Ishikawa (cell line): Measurements from ENCODE around the gene VTCN1.

Source experiments
- CEBPB ChIP-seq: IDR thresholded peaks from 2 replicates; pipeline ENCODE4 v1.6.1; 2012
- CREB1 ChIP-seq: IDR thresholded peaks from 2 replicates; pipeline ENCODE4 v1.6.1; 2012; ENCODE audit warnings: low read depth
- EGR1 ChIP-seq: IDR thresholded peaks from 2 replicates; pipeline ENCODE4 v1.6.1; 2012
- EP300 ChIP-seq: IDR thresholded peaks from 2 replicates; pipeline ENCODE4 v1.6.1; 2012; ENCODE audit warnings: borderline replicate concordance
- NFIC ChIP-seq: IDR thresholded peaks from 2 replicates; pipeline ENCODE4 v1.6.1; 2012
- RAD21 ChIP-seq: IDR thresholded peaks from 2 replicates; pipeline ENCODE4 v1.6.1; 2012; ENCODE audit warnings: low read depth
- TAF1 ChIP-seq: IDR thresholded peaks from 2 replicates; pipeline ENCODE4 v1.6.1; 2012; ENCODE audit warnings: low read depth, mild to moderate bottlenecking
- TCF12 ChIP-seq: IDR thresholded peaks from 2 replicates; pipeline ENCODE4 v1.6.1; 2012; ENCODE audit warnings: low read depth
- TEAD4 ChIP-seq: IDR thresholded peaks from 2 replicates; pipeline ENCODE4 v1.6.1; 2012
- YY1 ChIP-seq: IDR thresholded peaks from 2 replicates; pipeline ENCODE4 v1.6.1; 2012; ENCODE audit warnings: low read depth
- TF ChIP-seq, protein P1 (sequence below): IDR thresholded peaks from 2 replicates; pipeline ENCODE4 v1.6.1; 2012; ENCODE audit warnings: low read depth, mild to moderate bottlenecking
- TF ChIP-seq, protein P2 (sequence below): IDR thresholded peaks from 2 replicates; pipeline ENCODE4 v1.6.1; 2012

DNA sequence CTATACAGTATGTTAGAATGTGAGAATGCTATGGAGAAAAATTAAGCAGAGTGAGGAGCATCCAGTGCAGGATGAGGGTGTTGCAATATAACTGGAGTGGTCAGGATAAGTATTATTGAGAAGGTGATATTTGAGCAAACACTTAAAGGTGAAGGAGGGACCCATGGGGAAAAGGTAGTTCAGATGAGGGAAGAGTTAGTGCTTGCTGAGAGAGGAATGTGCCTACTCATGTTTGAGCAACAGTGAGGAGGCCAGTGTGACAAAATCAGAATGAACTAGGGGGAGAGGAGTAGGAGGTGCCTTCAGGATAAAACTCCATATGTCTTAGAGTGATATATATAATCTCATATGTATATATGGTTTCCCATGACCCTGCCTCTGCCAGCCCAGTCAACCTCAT lies 82.9 kb downstream of the VTCN1 start:
- TF ChIP-seq, protein P1, sequence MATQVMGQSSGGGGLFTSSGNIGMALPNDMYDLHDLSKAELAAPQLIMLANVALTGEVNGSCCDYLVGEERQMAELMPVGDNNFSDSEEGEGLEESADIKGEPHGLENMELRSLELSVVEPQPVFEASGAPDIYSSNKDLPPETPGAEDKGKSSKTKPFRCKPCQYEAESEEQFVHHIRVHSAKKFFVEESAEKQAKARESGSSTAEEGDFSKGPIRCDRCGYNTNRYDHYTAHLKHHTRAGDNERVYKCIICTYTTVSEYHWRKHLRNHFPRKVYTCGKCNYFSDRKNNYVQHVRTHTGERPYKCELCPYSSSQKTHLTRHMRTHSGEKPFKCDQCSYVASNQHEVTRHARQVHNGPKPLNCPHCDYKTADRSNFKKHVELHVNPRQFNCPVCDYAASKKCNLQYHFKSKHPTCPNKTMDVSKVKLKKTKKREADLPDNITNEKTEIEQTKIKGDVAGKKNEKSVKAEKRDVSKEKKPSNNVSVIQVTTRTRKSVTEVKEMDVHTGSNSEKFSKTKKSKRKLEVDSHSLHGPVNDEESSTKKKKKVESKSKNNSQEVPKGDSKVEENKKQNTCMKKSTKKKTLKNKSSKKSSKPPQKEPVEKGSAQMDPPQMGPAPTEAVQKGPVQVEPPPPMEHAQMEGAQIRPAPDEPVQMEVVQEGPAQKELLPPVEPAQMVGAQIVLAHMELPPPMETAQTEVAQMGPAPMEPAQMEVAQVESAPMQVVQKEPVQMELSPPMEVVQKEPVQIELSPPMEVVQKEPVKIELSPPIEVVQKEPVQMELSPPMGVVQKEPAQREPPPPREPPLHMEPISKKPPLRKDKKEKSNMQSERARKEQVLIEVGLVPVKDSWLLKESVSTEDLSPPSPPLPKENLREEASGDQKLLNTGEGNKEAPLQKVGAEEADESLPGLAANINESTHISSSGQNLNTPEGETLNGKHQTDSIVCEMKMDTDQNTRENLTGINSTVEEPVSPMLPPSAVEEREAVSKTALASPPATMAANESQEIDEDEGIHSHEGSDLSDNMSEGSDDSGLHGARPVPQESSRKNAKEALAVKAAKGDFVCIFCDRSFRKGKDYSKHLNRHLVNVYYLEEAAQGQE: no peak
- TF ChIP-seq RAD21 (no peak), YY1 (no peak), TAF1 (no peak), TEAD4 (no peak), TCF12 (no peak), EP300 (no peak), CREB1 (no peak), NFIC (no peak), EGR1 (no peak), CEBPB (no peak)
- TF ChIP-seq, protein P2, sequence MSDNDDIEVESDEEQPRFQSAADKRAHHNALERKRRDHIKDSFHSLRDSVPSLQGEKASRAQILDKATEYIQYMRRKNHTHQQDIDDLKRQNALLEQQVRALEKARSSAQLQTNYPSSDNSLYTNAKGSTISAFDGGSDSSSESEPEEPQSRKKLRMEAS: no peak
